Measurements from ENCODE around the gene FGL2. TPM values are rescaled to one million over a fixed set of nuclear protein-coding genes. Genes with fewer than 3 reads are reported as not detected.

Gene FGL2, protein sequence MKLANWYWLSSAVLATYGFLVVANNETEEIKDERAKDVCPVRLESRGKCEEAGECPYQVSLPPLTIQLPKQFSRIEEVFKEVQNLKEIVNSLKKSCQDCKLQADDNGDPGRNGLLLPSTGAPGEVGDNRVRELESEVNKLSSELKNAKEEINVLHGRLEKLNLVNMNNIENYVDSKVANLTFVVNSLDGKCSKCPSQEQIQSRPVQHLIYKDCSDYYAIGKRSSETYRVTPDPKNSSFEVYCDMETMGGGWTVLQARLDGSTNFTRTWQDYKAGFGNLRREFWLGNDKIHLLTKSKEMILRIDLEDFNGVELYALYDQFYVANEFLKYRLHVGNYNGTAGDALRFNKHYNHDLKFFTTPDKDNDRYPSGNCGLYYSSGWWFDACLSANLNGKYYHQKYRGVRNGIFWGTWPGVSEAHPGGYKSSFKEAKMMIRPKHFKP
- total RNA-seq: 0.13 and 0.22 TPM in 2 replicates

DNA sequence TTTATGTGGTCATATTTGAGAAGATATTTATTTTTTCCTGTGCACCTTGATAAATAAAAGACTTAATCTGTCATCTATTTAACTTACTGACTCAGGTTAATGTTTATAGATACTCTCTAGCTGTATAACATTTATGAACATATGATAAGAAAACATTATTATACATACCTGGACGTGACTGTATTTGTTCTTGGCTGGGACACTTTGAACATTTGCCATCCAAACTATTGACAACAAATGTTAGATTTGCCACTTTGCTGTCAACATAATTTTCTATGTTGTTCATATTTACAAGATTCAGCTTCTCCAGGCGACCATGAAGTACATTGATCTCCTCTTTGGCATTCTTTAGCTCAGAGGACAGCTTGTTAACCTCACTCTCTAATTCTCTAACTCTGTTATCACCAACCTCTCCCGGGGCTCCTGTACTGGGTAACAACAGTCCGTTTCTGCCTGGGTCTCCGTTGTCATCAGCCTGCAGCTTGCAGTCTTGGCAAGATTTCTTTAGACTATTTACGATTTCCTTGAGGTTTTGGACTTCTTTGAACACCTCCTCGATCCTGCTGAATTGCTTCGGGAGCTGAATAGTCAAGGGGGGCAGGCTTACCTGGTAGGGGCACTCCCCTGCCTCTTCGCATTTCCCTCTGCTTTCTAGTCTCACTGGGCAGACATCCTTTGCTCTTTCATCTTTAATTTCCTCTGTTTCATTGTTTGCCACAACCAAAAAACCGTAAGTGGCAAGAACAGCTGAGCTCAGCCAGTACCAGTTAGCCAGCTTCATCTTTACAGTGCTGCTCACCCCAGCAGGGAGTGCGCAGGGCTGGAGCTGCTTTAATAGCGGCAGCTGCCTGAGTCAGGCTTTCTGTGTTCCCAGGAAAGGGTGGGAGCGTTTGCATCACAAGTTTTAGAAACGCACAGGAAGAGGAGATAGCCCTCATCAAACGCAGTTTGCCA lies at the start of gene FGL2:
Gene FGL2 (minus strand): TSS at position 807 of the 954 bp plus-strand sequence. CDS start 26 bp downstream, at position 781.

Other genes starting within 250 kb of the FGL2 start
- gene SPDYE17, start 167.5 kb downstream of the FGL2 start, total RNA-seq: not detected in 2 replicates
- gene SPDYE18, start 137.3 kb downstream of the FGL2 start, total RNA-seq: 0.14 TPM in 1 of 2 replicates, not detected in the other
- gene CCDC146, start 77.2 kb downstream of the FGL2 start, total RNA-seq: 1.1 and 2.2 TPM in 2 replicates
- 1.7 and 6.6 TPM in 2 replicates for gene GSAP, start 216.5 kb upstream of the FGL2 start, total RNA-seq

Measured in thoracic aorta endothelial cell (primary cell).